ENCODE measurements around the gene ZNF616.

- TF ChIP-seq POLR2A (IDR thresholded peaks at IDR 0.05; ENCODE audit: extremely low read depth, insufficient read length), result no peak
- TF ChIP-seq MAX (IDR thresholded peaks at IDR 0.05; ENCODE audit: low read depth, low read length), result no peak
- TF ChIP-seq, protein P1, sequence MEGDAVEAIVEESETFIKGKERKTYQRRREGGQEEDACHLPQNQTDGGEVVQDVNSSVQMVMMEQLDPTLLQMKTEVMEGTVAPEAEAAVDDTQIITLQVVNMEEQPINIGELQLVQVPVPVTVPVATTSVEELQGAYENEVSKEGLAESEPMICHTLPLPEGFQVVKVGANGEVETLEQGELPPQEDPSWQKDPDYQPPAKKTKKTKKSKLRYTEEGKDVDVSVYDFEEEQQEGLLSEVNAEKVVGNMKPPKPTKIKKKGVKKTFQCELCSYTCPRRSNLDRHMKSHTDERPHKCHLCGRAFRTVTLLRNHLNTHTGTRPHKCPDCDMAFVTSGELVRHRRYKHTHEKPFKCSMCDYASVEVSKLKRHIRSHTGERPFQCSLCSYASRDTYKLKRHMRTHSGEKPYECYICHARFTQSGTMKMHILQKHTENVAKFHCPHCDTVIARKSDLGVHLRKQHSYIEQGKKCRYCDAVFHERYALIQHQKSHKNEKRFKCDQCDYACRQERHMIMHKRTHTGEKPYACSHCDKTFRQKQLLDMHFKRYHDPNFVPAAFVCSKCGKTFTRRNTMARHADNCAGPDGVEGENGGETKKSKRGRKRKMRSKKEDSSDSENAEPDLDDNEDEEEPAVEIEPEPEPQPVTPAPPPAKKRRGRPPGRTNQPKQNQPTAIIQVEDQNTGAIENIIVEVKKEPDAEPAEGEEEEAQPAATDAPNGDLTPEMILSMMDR (IDR thresholded peaks at IDR 0.05; ENCODE audit: low read depth, low read length), result no peak
- no peak for TF ChIP-seq MYC (IDR thresholded peaks at IDR 0.05; ENCODE audit: low read depth, low read length)
These were observed 29.0 kb downstream of the ZNF616 start for GRCh38 chr19:52110780-52111179.

Measured in NB4 (cell line).